GM12878 (cell line): ENCODE measurements around the gene C9orf153. TPM values are rescaled to one million over a fixed set of nuclear protein-coding genes. Genes with fewer than 3 reads are reported as not detected.

ENCODE experiments used
- FOS ChIP-seq: IDR thresholded peaks from 3 replicates; pipeline ENCODE4 v1.6.1; 2011; ENCODE audit warnings: borderline replicate concordance; ENCODE audit not compliant: insufficient read length; ENCODE audit errors: extremely low read depth
- HDAC2 ChIP-seq: fragments of 200-600 bp; sonication (generic); IDR thresholded peaks from 2 replicates; pipeline ENCODE4 v1.6.1; 2017
- HDAC6 ChIP-seq: fragments of 200-600 bp; sonication (generic); IDR thresholded peaks from one replicate; pipeline ENCODE4 v1.8.0; 2017; ENCODE audit warnings: antibody characterized with exemption; ENCODE audit not compliant: unreplicated experiment
- IRF4 ChIP-seq: IDR thresholded peaks from 2 replicates; pipeline ENCODE4 v1.6.1; 2011; ENCODE audit warnings: low read depth, low read length
- KAT2A ChIP-seq: conservative IDR thresholded peaks from 2 replicates; pipeline ENCODE4 v1.6.1; 2011; ENCODE audit warnings: low read depth, low read length; ENCODE audit not compliant: control insufficient read depth
- MAX ChIP-seq: IDR thresholded peaks from 2 replicates; pipeline ENCODE4 v1.6.1; 2012; ENCODE audit warnings: low read depth, low read length, improper control_type of control experiment
- MLLT1 ChIP-seq: fragments of 450-650 bp; IDR thresholded peaks from 2 replicates; pipeline ENCODE4 v1.6.1; 2016; ENCODE audit warnings: mild to moderate bottlenecking
- MYB ChIP-seq: fragments of 150-350 bp; IDR thresholded peaks from 2 replicates; pipeline ENCODE4 v1.6.1; 2014; ENCODE audit warnings: mild to moderate bottlenecking, low read depth, low read length, borderline replicate concordance
- NKRF ChIP-seq: fragments of 450-650 bp; conservative IDR thresholded peaks from 2 replicates; pipeline ENCODE4 v1.6.1; 2017; ENCODE audit warnings: mild to moderate bottlenecking, moderate library complexity
- NR2F1 ChIP-seq: fragments of 450-650 bp; conservative IDR thresholded peaks from 2 replicates; pipeline ENCODE4 v1.6.1; 2017; ENCODE audit warnings: mild to moderate bottlenecking
- PML ChIP-seq: IDR thresholded peaks from 2 replicates; pipeline ENCODE4 v1.6.1; 2012; ENCODE audit warnings: low read length, inconsistent platforms
- RAD51 ChIP-seq: fragments of 450-650 bp; IDR thresholded peaks from 2 replicates; pipeline ENCODE4 v1.6.1; 2016; ENCODE audit warnings: moderate library complexity, mild to moderate bottlenecking, inconsistent platforms
- RELA ChIP-seq: fragments of 450-650 bp; IDR thresholded peaks from 2 replicates; pipeline ENCODE4 v1.8.0; 2014; ENCODE audit warnings: borderline replicate concordance; ENCODE audit not compliant: partially characterized antibody
- RFX5 ChIP-seq: IDR thresholded peaks from 2 replicates; pipeline ENCODE4 v1.6.1; 2011; ENCODE audit warnings: low read depth, low read length, improper control_type of control experiment
- SKIL ChIP-seq: fragments of 450-650 bp; IDR thresholded peaks from 2 replicates; pipeline ENCODE4 v1.6.1; 2017; ENCODE audit warnings: mild to moderate bottlenecking, low read depth, inconsistent platforms; ENCODE audit not compliant: poor library complexity, severe bottlenecking
- SMC3 ChIP-seq: IDR thresholded peaks from 2 replicates; pipeline ENCODE4 v1.6.1; 2011; ENCODE audit warnings: low read length, improper control_type of control experiment, borderline replicate concordance
- SREBF1 ChIP-seq: IDR thresholded peaks from 2 replicates; pipeline ENCODE4 v1.6.1; 2012; ENCODE audit warnings: mild to moderate bottlenecking, low read length
- TAF1 ChIP-seq: IDR thresholded peaks from 2 replicates; pipeline ENCODE4 v1.6.1; 2011; ENCODE audit warnings: mild to moderate bottlenecking, low read depth, low read length, borderline replicate concordance
- WRNIP1 ChIP-seq: IDR thresholded peaks from 2 replicates; pipeline ENCODE4 v1.6.1; 2011; ENCODE audit warnings: low read depth, low read length, improper control_type of control experiment, borderline replicate concordance
- ZBTB11 ChIP-seq: fragments of 450-650 bp; formaldehyde crosslinking; IDR thresholded peaks from 2 replicates; pipeline ENCODE4 v1.5.0; 2022; ENCODE audit warnings: mild to moderate bottlenecking, missing genetic modification characterization
- ZZZ3 ChIP-seq: IDR thresholded peaks from 2 replicates; pipeline ENCODE4 v1.6.1; 2011; ENCODE audit warnings: low read depth; ENCODE audit not compliant: control insufficient read depth, insufficient read length
- polyA plus RNA-seq, 11 experiments: library from polyadenylated mRNA; depleted of rRNA in 4 of 11; unstranded in 6 of 11; stranded (reverse) in 5 of 11; fragments of >200 nt; fragmentation: Nextera tagmentation in 4 of 11; fragmentation: Illumina TruSeq in 1 of 11; extraction: Ambion mirVana in 4 of 11; extraction: Trizol in 1 of 11; gene quantifications; 1 replicate in 1 of 11; 2 replicates in 10 of 11; pipeline versions ENCODE4 v1.2.1 to v1.2.3, GENCODE V29; 2011 to 2016; ENCODE audit warnings: inconsistent platforms in 2 of 11, missing spikeins in 2 of 11, low read depth in 1 of 11
- total RNA-seq, 4 experiments: library from RNA; depleted of rRNA in 3 of 4; stranded (reverse); fragments of >200 nt in 3 of 4; fragmentation: Illumina TruSeq in 1 of 4; extraction: Trizol in 1 of 4; gene quantifications; 2 replicates each; pipeline versions ENCODE4 v1.2.1 to v1.2.3, GENCODE V29; 2013 to 2021

C9orf153 gene
- total and polyA plus RNA-seq, 10 of the 15 experiments (the other 5 are each of a cell fraction or from before 2014, with no cell fraction given): 0.03 to 1.2 (median 0.18) TPM; not detected in 1

- TF ChIP-seq MAX: no peak
- TF ChIP-seq FOS: no peak
- no peak for TF ChIP-seq KAT2A
- no peak for TF ChIP-seq PML
- no peak for TF ChIP-seq WRNIP1
- no peak for TF ChIP-seq MLLT1
- TF ChIP-seq ZZZ3: no peak
- TF ChIP-seq SREBF1: no peak
- no peak for TF ChIP-seq HDAC2
- TF ChIP-seq RELA: no peak
- TF ChIP-seq NR2F1: peak; percentile 91
- no peak for TF ChIP-seq MYB
- TF ChIP-seq RFX5: no peak
- peak; percentile 68; the same call in 1 of the 2 replicates for TF ChIP-seq IRF4
- TF ChIP-seq ZBTB11 (CRISPR knock-in tag): no peak
- TF ChIP-seq TAF1: no peak
- peak; percentile 46; the same call in 1 of the 2 replicates for TF ChIP-seq SMC3
- TF ChIP-seq SKIL: peak; percentile 56
- TF ChIP-seq RAD51: no peak
- TF ChIP-seq HDAC6: no peak
- no peak for TF ChIP-seq NKRF
Measured at GRCh38 chr9:86246752-86247161, 12.7 kb downstream of the C9orf153 start (continued).
